Measurements from ENCODE around the gene NAA38.
"Not testable (repeated sequence)": the region's sequence is repeated elsewhere in the genome, so short reads cannot be mapped to it uniquely, and the experiment has no call there.

Gene NAA38

GRCh38 chr17:7881276-7882054 lies 24.1 kb upstream of the NAA38 start:
- DNase-seq: no peak

DNA sequence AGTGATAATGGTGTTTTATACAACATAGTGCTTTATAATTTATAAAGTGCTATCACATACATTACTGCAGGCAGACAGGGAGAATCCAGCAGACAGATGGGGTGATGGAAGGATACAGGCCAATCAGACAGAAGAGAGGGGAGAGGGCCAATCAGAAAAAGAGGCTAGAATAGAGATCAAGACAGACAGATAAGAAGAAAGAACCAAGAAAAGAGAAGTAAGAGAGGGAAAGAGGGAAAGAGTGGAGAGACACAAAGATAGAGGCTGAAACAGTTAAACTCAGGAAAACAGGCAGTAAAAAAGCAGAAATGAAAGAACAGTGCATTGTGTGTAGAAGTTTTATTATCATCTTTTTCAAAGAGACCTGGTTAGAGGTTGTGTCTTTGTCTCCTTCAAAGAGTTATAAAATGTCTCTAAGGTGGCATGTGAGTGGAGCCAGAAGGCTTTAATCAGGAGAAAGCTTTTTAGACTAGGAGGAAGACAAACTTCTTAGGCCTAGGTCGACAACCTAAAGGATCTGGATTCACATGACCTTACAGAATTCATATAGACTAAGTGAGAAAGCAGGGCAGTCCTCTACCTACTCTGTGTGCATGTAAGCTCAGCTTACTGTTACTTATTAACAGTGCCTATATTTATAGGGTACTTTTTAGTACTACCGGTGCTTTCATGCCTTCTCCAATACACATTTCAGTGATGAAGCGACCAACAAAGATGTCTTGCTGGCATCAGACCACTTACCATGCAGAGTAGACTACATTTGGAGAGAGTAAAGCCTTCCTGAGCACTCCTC lies 22.9 kb upstream of the NAA38 start:
- no peak for DNase-seq

DNA sequence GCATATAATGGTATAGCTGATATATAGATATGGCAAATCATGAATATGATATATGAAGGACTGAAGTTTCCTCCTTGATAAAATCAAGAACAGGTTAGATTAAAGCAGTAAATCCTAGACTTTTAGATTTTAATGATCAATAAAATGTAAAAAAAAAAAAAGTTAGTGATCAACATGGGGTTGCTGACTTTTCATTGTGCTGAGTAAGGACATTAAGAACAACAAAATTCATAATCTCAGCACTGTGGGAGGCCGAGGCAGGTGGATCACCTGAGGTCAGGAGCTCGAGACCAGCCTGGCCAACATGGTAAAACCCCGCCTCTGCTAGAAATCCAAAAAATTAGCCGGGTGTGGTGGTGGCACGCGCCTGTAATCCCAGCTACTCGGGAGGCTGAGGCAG lies 20.9 kb upstream of the NAA38 start:
- no peak for DNase-seq

- no peak for DNase-seq
Measured at GRCh38 chr17:7875804-7876370, 18.5 kb upstream of the NAA38 start.

DNA sequence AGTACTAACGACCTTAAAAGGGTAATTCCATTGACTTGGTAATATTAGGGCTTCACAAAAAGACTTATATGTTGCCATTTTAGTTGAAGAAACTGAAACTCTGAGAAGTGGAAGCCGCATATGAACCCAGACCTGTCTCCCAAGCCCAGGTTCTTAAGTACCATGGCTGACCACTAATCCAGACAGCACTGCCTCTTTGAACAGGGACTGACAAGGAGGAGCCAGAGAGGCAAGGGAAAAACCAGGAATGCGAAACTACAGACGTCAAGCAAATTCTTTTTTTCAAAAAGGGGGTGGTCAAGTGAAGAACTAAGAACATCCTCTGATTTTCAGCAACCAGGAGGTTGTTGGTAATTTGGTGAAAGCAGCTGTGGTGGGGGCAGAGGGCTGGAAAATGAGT lies 15.7 kb upstream of the NAA38 start:
- no peak for DNase-seq

GRCh38 chr17:7867881-7868329 lies 10.5 kb upstream of the NAA38 start:
- DNase-seq: peak; percentile 44

DNA sequence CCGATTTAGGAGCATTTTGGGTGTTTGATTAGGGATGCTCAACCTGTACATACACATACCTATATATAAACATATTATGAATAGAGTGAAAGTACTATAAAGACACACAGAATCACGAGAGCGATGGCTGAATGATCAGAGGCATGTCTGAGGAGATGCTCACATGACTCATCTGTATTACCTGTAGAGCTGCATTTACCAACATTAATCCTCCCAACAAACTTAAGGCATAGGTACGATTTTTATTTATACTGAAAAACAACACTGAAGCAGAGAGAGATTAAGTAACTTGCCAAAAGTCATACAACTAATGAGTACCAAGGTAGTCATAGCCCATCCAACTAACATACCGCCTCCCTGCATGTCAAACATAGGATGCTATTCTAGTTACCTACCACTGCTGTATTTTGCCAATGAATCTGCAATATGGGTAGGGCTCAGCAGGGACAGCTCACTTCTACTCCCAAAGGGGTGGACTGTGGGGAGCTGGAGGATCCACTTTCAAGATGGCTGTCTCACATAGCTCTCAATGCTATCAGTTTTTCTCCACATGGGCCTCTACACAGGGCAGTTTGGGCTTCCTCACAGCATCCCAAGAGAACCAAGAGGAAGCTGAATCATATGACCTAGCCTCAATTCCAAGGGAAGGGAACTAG lies 7.8 kb upstream of the NAA38 start:
- no peak for DNase-seq

DNA sequence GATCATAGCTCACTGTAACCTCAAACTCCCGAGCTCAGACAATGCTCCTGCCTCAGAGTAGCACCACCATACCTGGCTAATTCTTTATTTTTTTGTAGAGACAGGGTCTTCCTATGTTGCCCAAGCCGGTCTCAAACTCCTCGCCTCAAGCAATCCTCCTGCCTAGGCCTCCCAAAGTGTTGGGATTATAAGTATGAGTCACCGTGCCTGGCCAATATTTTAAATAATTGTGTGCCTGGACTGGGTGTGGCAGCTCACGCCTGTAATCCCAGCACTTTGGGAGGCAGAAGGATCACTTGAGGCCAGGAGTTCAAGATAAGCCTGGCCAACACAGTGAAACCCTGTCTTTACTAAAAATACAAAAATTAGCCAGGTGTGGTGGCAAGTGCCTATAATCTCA lies 7.0 kb upstream of the NAA38 start:
- DNase-seq: not testable (repeated sequence)

DNA sequence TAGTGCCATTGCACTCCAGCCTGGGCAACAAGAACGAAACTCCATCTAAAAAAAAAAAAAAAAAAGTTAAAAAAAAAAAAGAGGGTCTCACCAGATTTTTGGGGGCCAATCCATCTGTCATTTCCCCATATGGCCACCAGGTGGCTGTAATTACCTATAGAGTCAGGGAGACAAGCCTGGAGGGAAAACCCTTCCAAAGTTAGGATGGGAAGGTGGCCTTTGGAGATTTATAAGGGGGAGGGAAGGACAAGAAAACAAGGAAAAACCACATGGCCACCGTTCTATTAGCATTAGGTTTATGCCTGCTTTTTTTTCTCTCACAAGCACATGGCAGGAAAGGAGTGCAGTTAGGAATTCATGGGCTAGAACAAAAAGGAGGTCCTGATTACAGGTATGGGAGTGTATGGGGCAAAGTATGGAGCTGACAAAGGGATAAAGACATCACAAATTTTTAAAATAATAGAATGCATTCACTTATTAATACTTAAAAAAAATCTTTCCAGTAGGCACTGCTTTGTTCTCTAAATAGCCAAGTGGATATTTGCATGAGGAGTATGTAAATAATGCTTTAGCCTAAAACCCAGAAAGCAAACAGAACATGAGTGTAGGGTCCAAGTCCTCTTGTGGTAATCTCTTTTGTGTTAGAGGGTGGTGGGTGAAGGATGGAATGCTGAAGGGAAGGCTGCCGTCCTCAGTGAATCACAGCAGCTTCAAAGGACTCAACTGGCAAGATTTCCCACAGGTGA lies 5.5 kb upstream of the NAA38 start:
- no peak for DNase-seq

- no peak for DNase-seq
Measured at GRCh38 chr17:7859028-7859427, 1.7 kb upstream of the NAA38 start.

- DNase-seq: peak; percentile 43
Measured at GRCh38 chr17:7858522-7858810, 1.1 kb upstream of the NAA38 start.

- DNase-seq: peak; percentile 88
Measured at GRCh38 chr17:7857713-7858521, 558 bp upstream of the NAA38 start, which contains the start of gene CYB5D1. CYB5D1 (plus strand) TSS chr17:7858003; CDS start chr17:7858135, 132 bp downstream.

- DNase-seq: peak; percentile 36
Measured at GRCh38 chr17:7856011-7856810, 1.1 kb downstream of the NAA38 start.

- DNase-seq: no peak
Measured at GRCh38 chr17:7855660-7856010, 1.7 kb downstream of the NAA38 start.

DNA sequence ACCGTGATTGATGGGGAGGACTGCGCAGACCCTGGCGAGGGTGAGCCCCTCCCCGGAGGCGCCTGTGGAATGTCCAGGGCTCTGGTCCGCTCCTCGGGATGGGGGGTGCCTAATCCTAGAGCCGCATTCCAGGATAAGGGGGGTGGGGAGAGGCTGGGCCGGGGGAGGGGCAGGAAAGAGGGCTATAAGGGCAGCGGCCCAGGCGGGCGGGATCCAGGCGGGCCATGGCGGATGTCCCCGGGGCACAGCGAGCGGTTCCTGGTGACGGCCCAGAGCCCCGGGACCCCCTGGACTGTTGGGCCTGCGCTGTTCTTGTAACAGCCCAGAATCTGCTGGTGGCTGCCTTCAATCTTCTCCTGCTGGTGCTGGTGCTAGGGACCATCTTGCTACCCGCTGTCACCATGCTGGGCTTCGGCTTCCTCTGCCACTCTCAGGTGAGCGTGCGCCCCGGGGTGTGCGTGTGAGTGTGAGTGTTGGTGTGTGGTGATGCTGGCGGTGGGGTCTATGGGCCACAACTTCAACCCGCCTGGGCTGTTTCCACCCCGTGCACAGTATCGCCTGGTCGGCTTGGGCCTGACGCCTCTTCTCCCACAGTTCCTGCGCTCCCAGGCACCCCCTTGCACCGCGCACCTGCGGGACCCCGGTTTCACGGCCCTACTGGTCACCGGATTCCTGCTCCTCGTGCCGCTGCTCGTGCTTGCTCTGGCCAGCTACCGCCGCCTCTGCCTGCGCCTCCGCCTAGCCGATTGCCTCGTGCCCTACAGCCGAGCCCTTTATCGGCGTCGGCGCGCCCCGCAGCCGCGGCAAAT lies 2.3 kb downstream of the NAA38 start, which contains the start of gene TMEM88:
Gene TMEM88 (plus strand): TSS at position 216 of the 809 bp plus-strand sequence. CDS start 9 bp downstream, at position 225.
- no peak for DNase-seq

- DNase-seq: no peak
Measured at GRCh38 chr17:7854078-7854777, 3.1 kb downstream of the NAA38 start.

DNA sequence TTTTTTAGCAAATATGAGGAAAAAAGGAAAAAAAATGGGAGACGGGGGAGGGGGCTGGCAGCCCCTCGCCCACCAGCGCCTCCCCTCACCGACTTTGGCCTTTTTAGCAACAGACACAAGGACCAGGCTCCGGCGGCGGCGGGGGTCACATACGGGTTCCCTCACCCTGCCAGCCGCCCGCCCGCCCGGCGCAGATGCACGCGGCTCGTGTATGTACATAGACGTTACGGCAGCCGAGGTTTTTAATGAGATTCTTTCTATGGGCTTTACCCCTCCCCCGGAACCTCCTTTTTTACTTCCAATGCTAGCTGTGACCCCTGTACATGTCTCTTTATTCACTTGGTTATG lies 3.7 kb downstream of the NAA38 start:
- DNase-seq: no peak

DNA sequence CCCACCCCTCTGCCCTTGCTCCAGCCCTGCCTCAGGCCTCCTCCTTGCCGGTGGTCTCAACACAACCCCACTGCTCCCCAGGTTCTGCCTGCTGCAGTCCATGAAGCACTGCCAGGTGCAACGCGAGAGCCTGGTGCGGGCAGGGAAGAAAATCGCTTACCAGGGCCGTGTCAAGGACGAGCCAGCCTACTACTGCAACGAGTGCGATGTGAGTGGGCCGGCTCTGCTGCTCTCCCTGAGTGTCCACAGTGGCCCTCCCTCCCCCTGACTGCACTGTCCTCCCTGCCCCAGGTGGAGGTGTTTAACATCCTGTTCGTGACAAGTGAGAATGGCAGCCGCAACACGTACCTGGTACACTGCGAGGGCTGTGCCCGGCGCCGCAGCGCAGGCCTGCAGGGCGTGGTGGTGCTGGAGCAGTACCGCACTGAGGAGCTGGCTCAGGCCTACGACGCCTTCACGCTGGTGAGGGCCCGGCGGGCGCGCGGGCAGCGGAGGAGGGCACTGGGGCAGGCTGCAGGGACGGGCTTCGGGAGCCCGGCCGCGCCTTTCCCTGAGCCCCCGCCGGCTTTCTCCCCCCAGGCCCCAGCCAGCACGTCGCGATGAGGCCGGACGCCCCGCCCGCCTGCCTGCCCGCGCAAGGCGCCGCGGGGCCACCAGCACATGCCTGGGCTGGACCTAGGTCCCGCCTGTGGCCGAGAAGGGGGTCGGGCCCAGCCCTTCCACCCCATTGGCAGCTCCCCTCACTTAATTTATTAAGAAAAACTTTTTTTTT lies 4.3 kb downstream of the NAA38 start:
- no peak for DNase-seq

DNA sequence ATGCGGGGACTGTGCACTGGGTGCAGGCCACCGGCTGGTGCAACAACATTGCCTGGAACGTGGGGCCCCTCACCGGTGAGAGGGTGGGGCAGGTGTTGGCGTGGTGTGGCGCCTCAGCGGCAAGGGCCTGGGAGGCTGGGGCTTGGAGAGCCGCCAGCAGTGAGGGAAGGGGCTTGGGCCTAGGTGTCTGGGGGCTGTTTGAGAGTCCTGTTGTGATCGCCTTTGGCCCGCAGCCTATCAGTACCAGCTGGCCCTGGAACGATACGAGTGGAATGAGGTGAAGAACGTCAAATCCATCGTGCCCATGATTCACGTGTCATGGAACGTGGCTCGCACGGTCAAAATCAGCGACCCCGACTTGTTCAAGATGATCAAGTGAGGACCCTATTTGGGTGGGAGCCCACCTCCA lies 5.1 kb downstream of the NAA38 start:
- DNase-seq: no peak
